NCI-H748 treated with DMSO at 0.1 percent for 48 hours (cell line): Measurements from ENCODE around the gene LMNTD1.

Source experiments
- DNase-seq: peaks from one replicate; lab custom pipeline; 2025; lab: John Stamatoyannopoulos, UW

The LMNTD1 gene

GRCh38 chr12:25550186-25550585 is 2.9 kb downstream of the LMNTD1 start:
- no peak for DNase-seq

- DNase-seq: no peak
Measured at GRCh38 chr12:25549120-25549519, 4.0 kb downstream of the LMNTD1 start.

GRCh38 chr12:25546318-25546717 is 6.8 kb downstream of the LMNTD1 start:
- no peak for DNase-seq

GRCh38 chr12:25533150-25533549 is 19.9 kb downstream of the LMNTD1 start:
- DNase-seq: no peak

GRCh38 chr12:25531502-25532052 is 21.5 kb downstream of the LMNTD1 start:
- DNase-seq: no peak

- no peak for DNase-seq
Measured at GRCh38 chr12:25529738-25530137, 23.3 kb downstream of the LMNTD1 start.

GRCh38 chr12:25526778-25527177 is 26.3 kb downstream of the LMNTD1 start:
- DNase-seq: no peak

GRCh38 chr12:25524366-25524765 is 28.7 kb downstream of the LMNTD1 start:
- no peak for DNase-seq

GRCh38 chr12:25521625-25522256 is 31.3 kb downstream of the LMNTD1 start:
- DNase-seq: no peak

GRCh38 chr12:25518512-25518911 is 34.6 kb downstream of the LMNTD1 start:
- DNase-seq: no peak

GRCh38 chr12:25504744-25505143 is 48.3 kb downstream of the LMNTD1 start:
- DNase-seq: no peak

GRCh38 chr12:25503666-25504065 is 49.4 kb downstream of the LMNTD1 start:
- DNase-seq: no peak

GRCh38 chr12:25502596-25502995 is 50.5 kb downstream of the LMNTD1 start:
- no peak for DNase-seq

- DNase-seq: no peak
Measured at GRCh38 chr12:25502118-25502517, 51.0 kb downstream of the LMNTD1 start.

- no peak for DNase-seq
Measured at GRCh38 chr12:25501549-25501948, 51.5 kb downstream of the LMNTD1 start.

GRCh38 chr12:25500651-25501050 is 52.4 kb downstream of the LMNTD1 start:
- no peak for DNase-seq

GRCh38 chr12:25497021-25497420 is 56.1 kb downstream of the LMNTD1 start:
- no peak for DNase-seq

- DNase-seq: no peak
Measured at GRCh38 chr12:25496098-25496587, 56.9 kb downstream of the LMNTD1 start.

GRCh38 chr12:25495331-25496097 is 57.6 kb downstream of the LMNTD1 start:
- DNase-seq: no peak

- DNase-seq: no peak
Measured at GRCh38 chr12:25494926-25495325, 58.2 kb downstream of the LMNTD1 start.

GRCh38 chr12:25493682-25494081 is 59.4 kb downstream of the LMNTD1 start:
- no peak for DNase-seq

- no peak for DNase-seq
Measured at GRCh38 chr12:25491396-25492325, 61.4 kb downstream of the LMNTD1 start.
